Measurements from ENCODE around the gene SERPINB6.
"Not testable (repeated sequence)": the region's sequence is repeated elsewhere in the genome, so short reads cannot be mapped to it uniquely, and the experiment has no call there.

Gene SERPINB6

DNA sequence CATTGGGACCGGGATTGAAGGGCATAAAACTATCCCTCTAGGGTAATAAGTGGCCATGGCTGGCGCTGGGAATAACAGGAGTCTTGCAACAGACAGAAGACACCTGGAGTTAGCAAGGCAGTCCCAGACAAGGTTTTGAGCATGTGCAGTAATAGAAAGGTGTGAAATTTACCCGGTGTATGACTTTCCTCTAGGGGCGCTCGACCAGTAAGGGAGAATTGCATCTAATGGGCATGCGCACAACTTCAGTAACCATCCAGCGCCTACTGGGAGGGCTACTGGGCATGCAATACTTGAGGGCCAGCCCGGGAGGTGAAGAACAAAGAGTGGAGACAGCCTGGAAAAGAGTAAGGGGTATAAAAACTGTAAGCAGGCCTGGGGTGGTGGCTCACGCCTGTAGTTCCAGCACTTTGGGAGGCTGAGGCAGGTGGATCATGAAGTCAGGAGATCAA lies 32.7 kb downstream of the SERPINB6 start:
- no peak for DNase-seq (ENCODE audit: low read depth)

DNA sequence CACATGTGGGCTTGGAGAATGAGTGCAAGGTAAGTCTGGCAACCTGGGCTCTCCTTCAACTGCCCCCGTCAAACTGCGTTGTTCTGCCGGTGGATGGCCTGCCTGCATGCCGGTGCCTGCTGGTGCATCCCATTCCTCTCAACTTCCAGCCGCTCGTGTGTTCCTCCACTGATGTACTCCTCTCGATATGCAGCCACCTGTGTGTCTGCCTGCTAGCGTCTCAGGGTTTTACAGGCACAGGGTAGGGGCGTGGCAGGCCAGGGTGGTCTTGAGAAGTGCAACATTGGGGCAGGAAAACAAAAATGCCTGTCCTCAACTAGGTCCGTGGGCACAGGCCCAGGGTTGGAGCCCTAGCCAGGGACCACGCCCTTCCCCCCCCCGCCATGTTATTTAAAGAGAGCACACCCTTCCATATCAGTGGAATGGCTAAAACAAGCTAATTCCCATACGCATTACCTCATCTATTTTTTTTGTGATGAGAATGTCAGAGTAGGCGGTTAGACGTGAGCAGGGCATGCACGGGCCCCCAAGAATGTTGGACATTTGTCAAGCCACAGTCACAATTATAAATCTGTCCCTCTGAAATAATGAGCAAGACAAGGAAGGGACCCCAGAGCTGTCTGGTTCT lies 33.2 kb downstream of the SERPINB6 start:
- DNase-seq (ENCODE audit: low read depth), result no peak

DNA sequence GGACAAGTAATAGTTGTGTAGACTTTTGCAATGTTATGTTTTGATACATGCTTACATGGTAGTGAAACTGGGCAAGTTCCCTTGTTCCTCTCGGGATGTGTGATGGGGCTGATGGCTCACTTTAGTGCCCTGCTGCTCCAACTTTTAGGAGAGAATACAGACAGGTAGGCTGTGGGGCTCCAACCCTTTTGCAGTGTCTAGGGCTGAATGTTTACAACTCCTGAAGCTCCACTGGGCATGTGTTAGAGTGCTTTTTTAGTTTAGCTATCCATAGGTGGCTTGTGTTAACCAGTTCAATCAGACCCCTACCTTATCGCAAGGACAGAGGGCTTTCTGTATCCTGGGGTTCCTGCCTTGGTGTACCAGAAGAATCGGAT lies 33.8 kb downstream of the SERPINB6 start:
- no peak for DNase-seq (ENCODE audit: low read depth)

DNA sequence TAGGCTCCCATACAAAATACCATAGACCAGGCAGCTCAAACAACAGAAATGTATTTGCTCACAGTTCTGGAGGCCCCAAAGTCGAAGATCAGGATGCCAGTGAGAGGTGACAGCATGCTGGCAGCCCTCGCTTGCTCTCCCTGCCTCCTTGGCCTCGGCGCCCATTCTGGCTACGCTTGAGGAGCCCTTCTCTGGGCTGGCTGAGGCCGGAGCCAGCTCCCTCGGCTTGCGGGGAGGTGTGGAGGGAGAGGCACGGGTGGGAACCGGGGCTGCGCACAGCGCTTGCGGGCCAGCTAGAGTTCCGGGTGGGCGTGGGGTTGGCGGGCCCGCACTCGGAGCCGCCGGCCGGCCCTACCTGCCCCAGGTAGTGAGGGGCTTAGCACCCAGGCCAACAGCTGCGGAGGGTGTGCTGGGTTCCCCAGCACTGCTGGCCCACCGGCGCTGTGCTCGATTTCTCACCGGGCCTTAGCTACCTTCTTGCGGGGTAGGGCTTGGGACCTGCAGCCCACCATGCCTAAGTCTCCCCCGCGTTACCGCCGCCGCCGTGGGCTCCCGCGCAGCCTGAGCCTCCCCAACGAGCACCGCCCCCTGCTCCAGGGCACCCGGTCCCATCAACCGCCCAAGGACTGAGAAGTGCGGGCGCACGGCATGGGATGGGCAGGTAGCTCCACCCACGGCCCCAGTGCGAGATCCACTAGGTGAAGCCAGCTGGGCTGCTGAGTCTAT lies 35.6 kb downstream of the SERPINB6 start:
- DNase-seq (ENCODE audit: low read depth), result no peak

DNA sequence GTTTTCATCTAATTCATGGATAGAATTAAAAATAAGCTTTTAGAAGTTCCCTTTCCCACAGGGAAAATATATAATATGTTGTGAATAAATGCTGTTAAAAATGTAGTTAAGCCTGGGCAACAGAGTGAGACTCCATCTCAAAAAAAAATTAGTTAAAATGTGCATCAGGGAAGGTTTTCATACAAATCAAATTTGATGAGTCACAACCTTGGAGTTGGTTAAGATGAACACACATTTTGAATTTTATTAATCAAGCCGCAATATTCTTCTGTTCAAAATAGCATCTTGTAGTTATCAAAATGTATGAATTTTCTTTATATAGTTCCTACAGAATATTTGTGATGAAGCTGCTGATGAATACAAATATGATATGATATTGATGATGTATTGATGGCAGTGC lies 37.3 kb downstream of the SERPINB6 start:
- DNase-seq (ENCODE audit: low read depth), result no peak

DNA sequence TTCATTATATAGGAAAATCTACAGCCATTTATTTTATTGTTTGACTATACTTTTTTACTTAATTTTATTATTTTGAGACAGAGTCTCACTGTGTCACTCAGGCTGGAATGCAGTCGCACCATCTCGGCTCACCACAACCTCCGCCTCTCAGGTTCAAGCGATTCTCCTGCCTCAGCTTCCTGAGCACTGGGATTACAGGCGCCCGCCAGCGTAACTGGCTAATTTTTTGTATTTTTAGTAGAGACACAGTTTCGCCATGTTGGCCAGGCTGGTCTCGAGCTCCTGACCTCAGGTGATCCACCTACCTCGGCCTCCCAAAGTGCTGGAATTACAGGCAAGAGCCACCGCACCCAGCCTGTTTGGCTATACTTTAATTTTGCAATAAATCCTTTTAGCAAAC lies 38.5 kb downstream of the SERPINB6 start:
- DNase-seq (ENCODE audit: low read depth), result not testable (repeated sequence)

DNA sequence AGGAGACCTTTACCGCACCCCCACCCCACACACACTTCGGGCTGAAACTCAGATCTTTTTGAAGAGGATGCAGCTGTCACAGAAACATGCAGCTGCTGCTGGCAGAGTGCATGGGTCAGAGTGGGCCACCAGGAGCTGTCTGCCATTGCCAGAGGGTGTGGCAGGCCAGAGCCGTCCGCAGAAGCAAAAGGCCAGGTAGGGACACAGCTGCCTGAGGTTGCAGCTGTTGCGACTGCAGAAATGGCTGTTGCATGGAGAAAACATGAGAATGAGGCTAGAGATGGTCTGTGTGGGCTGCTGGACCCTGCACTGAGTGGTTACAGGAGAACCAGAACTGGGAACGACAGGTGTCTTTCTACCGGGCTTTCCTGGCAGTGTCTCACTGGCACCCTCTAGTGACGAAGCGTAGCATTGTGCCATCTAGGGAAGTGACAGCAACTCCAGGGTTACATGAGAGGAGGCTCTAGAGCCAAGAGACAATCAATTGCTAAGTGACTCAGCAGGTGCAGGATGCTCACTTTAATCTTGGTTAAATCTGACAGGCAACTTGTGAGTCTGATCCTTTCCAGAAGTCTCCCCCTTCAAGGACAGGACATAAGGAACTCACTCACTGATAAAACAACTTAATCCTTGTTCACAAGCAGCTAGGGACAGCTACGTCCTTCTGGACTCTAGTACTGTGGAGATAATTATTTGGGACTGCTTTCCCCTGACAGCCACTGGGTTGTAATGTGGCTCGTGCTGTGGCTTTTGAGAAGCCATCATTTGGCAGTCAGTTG lies 39.2 kb downstream of the SERPINB6 start:
- peak; percentile 43 for DNase-seq (ENCODE audit: low read depth)

DNA sequence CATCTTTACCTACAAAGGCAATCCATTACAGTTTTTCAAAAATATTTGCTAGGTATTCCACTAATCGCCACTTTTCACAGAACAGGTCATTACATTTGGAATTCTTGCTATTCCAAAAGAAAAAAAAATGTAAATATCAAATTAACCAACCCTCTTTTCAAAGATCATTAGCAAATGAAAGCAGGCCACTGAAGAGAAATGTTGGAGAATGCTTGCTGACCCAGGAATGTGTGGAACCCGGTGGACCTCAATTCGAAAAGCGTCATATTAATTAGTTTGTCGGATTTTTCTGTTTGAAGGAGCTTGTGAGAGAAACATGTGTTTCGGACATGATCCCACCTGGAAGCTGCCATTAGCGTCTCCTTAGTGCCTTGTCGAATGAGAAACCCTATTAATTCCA lies 40.3 kb downstream of the SERPINB6 start:
- DNase-seq (ENCODE audit: low read depth), result no peak

DNA sequence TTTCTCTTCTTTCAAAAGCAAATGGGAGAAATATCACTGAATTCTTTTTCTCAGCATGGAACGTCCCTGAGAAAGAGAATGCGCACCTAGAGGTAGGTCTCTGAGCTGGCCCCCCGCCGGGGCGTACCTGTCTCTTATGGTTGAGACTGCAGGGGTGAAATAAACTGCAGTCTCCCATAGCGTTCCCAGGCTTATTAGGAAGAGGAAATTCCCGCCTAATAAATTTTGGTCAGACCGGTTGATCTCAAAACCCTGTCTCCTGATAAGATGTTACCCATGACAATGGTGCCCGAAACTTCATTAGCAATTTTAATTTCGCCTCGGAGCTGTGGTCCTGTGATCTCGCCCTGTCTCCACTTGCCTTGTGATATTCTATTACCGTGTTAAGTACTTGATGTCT lies 43.4 kb downstream of the SERPINB6 start:
- DNase-seq (ENCODE audit: low read depth), result not testable (repeated sequence)

DNA sequence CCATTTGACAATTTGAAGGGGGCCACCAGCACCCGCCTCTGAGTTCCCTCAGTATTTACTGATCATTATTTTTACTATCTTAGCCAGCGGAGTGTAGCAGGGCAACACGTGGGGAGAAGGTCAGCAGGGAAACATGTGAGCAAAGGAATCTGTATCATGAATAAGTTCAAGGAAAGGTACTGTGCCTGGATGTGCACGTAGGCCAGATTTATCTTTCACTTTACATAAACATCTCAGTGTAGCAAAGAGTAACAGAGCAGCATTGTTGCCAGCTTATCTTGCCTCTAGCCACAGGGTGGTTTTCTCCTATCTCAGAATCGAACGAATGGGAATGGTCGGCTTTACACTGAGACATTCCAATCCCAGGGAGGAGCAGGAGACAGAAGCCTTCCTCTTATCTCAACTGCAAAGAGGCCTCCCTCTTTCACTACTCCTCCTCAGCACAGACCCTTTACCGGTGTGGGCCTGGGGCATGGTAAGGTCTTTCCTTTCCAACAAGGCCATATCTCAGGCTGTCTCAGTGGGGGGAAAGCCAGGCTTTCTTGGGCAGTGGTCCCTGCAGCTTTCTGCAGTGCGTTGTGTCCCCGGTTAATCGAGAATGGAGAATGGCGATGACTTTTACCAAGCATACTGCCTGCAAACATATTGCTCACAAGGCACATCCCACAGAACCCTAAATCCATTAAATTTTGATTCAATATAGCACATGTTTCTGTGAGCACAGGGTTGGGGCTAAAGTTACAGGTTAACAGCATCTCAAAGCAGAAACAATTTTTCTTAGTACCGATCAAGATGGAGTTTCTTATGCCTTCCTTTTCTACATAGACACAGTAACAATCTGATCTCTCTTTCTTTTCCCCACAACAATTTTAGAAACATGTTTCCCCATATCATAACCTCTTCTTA lies 45.3 kb downstream of the SERPINB6 start:
- DNase-seq (ENCODE audit: low read depth), result not testable (repeated sequence)

DNA sequence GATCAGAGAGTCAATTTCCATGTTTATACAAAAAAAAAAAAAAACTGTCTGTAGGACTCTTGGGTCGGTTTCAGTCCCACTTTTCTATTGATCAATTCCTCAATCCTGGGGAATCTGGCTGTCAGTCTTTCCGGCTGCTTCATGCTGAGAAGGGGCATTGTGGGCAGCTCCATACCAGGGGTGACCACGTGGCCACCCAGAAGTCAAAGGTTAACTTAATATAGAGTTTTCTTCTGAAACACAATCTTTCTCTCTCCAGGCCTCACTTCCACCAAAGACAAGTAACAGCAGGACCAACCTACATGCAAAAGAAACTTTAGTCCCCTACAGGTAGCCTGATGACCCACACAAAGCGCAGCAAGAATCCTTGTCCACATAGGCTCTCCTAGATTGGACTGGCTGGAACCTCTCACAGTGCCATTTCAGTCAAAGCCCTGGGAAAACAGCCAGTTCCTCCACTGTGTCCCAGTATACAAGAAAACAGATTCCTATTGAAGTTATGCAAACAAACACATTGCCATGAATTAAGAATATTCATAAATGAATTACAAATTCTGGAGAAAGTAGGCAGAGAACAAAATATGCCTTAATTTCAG lies 49.7 kb downstream of the SERPINB6 start:
- no peak for DNase-seq (ENCODE audit: low read depth)

DNA sequence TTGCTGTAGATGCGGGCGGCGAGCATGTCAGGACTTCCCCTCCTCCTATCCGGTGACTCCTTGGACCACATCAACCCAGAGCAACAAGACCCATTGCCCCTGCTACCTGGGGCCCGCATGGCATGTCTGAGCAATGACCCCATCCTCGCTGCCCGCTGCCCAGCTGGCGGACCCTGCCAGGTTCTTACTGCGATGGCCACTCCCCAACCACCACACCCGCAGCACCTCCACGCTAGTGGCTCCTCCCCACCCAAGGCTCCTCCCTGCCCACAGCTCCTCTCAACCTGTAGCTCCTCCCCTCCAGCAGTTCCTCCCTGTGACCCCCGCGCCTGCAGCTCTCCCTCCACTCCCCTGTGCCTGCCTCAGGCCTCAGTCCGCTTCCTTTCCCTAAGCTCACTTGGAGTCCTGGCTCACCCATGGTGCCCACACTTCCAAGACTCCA lies 50.7 kb downstream of the SERPINB6 start:
- DNase-seq (ENCODE audit: low read depth), result no peak

DNA sequence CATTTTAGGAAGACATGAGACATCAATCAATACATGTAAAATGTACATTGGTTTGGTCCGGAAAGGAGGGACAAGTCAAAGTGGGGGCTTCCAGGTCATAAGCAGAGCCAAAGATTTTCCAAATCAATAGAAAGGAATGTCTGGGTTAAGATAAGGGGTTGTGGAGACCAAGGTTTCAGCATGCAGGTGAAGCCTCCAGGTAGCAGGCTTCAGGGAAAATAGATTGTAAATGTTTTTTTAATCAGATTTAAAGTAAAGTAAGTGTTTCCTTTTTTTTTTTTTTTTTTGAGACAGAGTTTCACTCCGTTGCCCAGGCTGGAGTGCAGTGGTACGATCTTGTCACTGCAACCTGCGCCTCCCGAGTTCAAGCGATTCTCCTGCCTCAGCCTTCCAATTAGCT lies 51.5 kb downstream of the SERPINB6 start:
- no peak for DNase-seq (ENCODE audit: low read depth)

DNA sequence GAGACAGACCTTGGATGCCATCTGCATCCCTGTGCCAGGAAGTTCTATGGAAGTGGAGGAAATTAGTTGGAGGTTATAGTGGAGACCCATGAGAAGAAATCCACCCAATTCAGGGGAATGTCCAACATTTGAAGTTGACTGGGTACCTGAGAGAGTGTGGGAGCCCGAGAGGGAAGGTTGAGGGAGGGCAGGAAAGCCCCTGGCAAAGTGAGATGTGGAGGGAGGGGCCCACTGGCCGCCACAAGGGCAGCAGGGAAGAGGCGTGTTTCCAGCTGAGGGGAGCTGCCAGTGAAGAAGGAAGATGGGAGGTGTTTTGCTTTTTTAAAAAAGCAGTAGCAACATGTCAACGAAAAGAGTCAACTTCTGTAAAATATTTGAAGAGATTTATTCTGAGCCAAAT lies 52.0 kb downstream of the SERPINB6 start:
- no peak for DNase-seq (ENCODE audit: low read depth)

DNA sequence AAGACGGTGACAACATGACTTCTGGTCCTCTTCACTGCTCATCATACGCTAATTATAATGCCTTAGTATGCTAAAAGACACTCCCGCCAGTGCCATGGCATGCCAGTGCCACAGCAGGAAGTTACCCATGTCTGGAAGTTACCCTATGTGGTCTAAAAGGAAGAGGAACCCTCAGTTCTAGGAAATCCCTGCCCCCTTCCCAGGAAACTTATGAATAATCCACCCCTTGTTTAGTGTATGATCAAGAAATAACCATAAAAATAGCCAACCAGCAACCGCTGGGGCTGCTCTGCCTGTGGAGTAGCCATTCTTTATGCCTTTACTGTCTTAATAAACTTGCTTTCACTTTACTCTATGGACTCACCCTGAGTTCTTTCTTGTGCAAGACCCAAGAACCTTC lies 52.4 kb downstream of the SERPINB6 start:
- no peak for DNase-seq (ENCODE audit: low read depth)

DNA sequence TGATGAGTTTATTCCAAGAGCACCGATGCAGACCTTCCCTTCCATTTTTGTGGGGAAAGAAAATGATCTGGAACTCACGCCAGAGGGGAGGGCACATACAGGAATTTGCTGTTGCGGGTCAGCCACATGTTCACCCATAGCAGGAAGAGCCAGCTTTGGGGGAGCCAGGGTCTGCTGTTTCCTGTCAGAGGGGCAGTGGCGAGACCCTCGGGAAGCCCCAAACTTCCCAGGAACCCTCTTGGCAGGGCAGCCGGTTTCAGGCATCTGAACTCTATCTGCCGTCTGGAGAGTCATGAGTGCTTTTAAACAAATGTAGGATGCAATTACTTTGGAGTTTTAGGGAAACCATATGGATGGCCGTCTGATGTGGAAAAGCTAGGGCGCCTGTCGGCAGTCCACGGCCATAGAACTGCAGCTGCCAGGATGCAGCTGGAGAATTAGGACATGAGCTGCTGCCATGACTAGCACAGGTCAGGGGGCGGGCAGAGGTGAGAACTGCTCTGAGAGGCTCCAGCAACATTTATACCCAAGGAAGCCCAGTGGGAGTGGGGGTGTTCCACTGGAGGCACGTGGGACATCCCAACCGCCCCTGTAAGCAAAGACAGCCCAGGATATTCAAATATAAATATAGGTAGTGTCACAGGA lies 53.4 kb downstream of the SERPINB6 start:
- DNase-seq (ENCODE audit: low read depth), result no peak

DNA sequence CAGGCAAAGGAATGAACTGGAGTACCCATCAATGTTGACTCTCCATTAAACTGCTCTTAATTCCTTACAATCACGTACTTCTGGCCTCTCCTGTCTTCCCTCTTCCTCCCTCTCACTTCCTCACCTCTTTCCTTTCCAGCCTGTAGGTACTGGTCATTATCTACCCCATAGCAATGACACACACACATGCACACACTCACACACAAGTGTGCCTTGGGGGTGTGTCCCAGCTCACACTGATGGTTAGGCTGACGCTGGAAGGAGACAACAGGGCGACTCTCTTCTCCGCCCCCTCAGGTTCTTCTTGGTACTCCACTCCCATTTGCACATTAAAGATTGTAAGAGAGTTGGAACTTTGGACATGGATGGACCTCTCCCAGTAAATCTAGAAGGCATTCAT lies 54.3 kb downstream of the SERPINB6 start:
- DNase-seq (ENCODE audit: low read depth), result no peak

DNA sequence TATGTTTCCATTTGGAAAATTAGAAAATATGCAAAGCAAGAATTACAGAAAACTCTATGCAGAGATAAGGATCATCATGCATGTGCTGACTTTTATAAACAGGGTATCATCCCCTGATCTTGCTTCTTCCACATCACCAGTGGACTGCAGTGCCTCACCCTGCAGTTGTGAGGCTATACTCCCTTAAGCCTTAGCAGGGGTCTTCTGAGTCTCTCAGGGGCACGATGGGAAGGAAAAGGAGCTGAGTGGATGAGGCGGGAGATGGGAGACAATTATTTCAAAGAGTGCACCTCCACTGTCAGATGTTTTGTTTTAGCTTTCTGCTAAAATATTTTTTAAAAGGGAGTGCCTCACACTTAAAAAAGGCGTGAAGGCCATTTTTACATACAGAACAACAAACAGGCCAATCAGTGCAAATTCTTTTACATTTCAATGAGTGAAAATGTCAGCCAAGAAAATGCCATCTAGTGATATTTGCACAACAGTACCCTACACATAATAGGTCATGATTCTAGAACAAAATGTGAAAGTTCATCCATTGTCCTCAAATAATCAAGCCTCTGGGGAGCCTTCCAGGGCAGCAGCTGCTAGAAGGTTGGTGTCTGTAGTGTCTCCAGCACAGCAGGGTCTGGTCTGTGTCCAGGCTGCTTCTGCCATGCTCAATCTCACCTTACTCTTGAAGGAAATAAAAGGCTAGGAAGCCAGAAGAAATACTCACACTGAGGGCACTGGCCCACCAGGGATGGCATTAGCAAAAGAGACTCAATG lies 55.0 kb downstream of the SERPINB6 start:
- DNase-seq (ENCODE audit: low read depth), result no peak

DNA sequence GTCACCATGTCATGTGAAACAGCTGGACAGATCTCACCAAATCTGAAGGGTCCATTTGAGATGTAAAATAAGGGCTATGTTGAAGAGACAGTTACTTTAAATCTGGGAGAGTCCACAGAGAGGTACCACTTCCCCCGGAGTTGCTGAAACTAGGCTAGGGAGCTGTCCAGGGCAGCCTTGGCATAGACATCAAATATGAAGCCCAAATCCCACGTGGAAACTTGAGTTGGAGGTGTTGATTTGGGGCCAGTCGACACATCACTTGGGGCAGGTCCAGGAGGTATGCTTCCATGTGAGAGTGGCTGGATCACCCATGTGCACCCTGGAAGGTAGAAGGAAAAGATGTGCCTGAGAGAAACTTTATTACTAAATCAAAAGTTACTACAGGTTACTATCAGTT lies 56.2 kb downstream of the SERPINB6 start:
- DNase-seq (ENCODE audit: low read depth), result no peak

DNA sequence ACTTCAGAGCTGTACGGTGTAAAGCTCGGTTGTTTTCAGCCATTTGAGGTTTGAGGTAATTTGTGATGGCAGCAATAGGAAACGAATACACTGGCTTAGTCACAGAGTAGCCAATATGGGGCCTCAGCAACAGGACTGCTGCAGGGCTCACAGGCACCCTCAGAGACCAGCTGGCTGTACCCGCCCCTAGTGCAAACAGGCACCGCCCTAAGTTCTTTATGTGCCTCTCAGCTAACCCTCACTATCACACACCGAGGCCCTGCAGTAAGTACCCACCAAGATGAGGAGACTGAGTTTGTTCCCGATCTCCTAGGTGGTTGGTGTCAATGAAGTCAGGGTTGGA lies 57.1 kb downstream of the SERPINB6 start:
- no peak for DNase-seq (ENCODE audit: low read depth)

All from stromal cell of bone marrow (primary cell).